ENCODE data around the gene VEZF1. TPM values are rescaled to one million over a fixed set of nuclear protein-coding genes. Genes with fewer than 3 reads are reported as not detected.

VEZF1 gene
- total and polyA plus RNA-seq, 2 of the 8 experiments (the other 6 are each of a cell fraction or from before 2014, with no cell fraction given): 28.9 to 61.9 TPM

GRCh38 chr17:57935833-57936807, 51.9 kb downstream of the VEZF1 start (continued):
- TF ChIP-seq GABPA (IDR thresholded peaks at IDR 0.05; ENCODE audit: borderline replicate concordance, insufficient read depth, low read length) (no peak), CEBPB (IDR thresholded peaks at IDR 0.05; ENCODE audit: low read depth, low read length) (peak; percentile 22; the same call in 1 of the 2 replicates), JUN (IDR thresholded peaks at IDR 0.05; ENCODE audit: low read depth, low read length) (no peak), HDAC6 (IDR thresholded peaks at IDR 0.05; ENCODE audit: low read depth, low read length) (no peak)

Data from H1 (cell line).